Measurements from ENCODE around the gene EMP2. TPM values are rescaled to one million over a fixed set of nuclear protein-coding genes. Genes with fewer than 3 reads are reported as not detected.
"Not testable (repeated sequence)": the region's sequence is repeated elsewhere in the genome, so short reads cannot be mapped to it uniquely, and the experiment has no call there.

EMP2 gene
- total RNA-seq, 4 donors from 2014 or later, result 108 to 121 (median 109) TPM

DNA sequence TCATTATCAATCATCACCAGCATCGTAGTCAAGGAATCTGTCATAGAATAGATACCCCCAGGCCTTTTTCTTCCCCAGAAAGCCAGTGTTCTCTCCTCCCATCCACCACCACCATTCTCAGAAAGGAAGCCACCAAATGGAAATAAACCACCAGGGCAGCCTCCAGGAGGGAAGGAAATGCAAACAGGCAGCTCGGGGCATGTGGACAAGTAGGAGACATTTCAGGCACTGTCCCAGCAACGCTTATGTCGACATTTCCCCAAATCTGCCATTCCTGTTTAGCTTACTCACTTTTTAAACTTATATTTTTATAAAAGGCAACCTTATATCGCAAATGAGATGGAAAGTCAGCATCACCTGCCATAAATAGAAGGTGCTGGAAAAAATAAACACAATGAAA lies 15.8 kb downstream of the EMP2 start:
- 43 to 47% methylated on average over 5 of the region's 5 CpGs for whole genome bisulfite sequencing, 2 donors
- peaks cover 0 to 82% (median 19%) of the 10 kb centered on the region in 3 donors for H3K4me1 ChIP-seq
- peak overlapping the region in 3 of 4 donors; percentile 26 to 46 (median 35) for H3K27ac ChIP-seq
- peaks cover 0 to 56% (median 0%) of the 10 kb centered on the region in 3 donors for H3K36me3 ChIP-seq
- no peak for DNase-seq
- H3K27me3 ChIP-seq, result no peaks in the 10 kb centered on the region
- H3K9me3 ChIP-seq, result peaks cover 0 to 7% (median 4%) of the 10 kb centered on the region in 3 donors
- intact Hi-C loops (cut with DNase I), result no loop called here
- no peak overlapping the region for H3K4me3 ChIP-seq
- TF ChIP-seq, protein P1, sequence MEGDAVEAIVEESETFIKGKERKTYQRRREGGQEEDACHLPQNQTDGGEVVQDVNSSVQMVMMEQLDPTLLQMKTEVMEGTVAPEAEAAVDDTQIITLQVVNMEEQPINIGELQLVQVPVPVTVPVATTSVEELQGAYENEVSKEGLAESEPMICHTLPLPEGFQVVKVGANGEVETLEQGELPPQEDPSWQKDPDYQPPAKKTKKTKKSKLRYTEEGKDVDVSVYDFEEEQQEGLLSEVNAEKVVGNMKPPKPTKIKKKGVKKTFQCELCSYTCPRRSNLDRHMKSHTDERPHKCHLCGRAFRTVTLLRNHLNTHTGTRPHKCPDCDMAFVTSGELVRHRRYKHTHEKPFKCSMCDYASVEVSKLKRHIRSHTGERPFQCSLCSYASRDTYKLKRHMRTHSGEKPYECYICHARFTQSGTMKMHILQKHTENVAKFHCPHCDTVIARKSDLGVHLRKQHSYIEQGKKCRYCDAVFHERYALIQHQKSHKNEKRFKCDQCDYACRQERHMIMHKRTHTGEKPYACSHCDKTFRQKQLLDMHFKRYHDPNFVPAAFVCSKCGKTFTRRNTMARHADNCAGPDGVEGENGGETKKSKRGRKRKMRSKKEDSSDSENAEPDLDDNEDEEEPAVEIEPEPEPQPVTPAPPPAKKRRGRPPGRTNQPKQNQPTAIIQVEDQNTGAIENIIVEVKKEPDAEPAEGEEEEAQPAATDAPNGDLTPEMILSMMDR (IDR thresholded peaks at IDR 0.05), result no peak
- TF ChIP-seq POLR2A (IDR thresholded peaks at IDR 0.05), result no peak

GRCh38 chr16:10562361-10562899 lies 18.0 kb downstream of the EMP2 start:
- H3K4me3 ChIP-seq, result no peak overlapping the region
- peak overlapping the region; percentile 14 to 45 (median 33) for H3K27ac ChIP-seq
- H3K9me3 ChIP-seq, result peaks cover 0 to 7% (median 4%) of the 10 kb centered on the region in 3 donors
- H3K27me3 ChIP-seq, result no peaks in the 10 kb centered on the region
- peaks cover 0 to 54% (median 0%) of the 10 kb centered on the region in 3 donors for H3K36me3 ChIP-seq
- H3K4me1 ChIP-seq, result peaks cover 0 to 93% (median 30%) of the 10 kb centered on the region in 3 donors
- no peak for DNase-seq
- intact Hi-C loops (cut with DNase I), result no loop called here
- TF ChIP-seq POLR2A (IDR thresholded peaks at IDR 0.05), result no peak
- TF ChIP-seq, protein P1 (IDR thresholded peaks at IDR 0.05), result no peak

- DNase-seq, result no peak
- Histone ChIP-seq H3K4me3 (no peak overlapping the region), H3K27ac (peak overlapping the region in 3 of 4 donors; percentile 19 to 93 (median 45)), H3K36me3 (peaks cover 0 to 54% (median 0%) of the 10 kb centered on the region in 3 donors), H3K4me1 (peaks cover 0 to 95% (median 31%) of the 10 kb centered on the region in 3 donors), H3K27me3 (no peaks in the 10 kb centered on the region), H3K9me3 (peaks cover 0 to 7% (median 4%) of the 10 kb centered on the region in 3 donors)
- 85 to 89% methylated on average over 3 of the region's 3 CpGs for WGBS, 2 donors
- intact Hi-C loops (cut with DNase I), result no loop called here
- no peak for TF ChIP-seq POLR2A (IDR thresholded peaks at IDR 0.05)
- TF ChIP-seq, protein P1 (IDR thresholded peaks at IDR 0.05), result no peak
Measured at GRCh38 chr16:10561425-10561824, 19.0 kb downstream of the EMP2 start.

DNA sequence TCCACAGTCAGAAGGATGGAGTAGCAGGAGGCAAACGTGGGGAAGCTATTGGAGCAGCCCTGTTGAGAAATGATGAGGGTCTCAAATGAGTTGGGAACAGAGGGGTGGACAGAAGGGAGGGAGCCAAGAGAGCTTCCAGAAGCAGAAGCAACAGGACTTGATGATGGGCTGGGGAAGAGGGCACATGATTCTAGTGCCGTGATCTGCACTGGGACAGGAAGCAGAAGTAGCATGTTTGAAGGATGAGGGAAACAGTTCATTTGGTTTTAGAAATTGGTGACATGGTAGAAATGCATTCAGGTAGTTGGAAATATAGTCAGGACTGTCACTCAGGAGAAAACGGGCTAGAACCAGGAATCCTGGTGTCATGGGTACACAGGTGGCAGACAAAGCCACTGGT lies 19.4 kb downstream of the EMP2 start:
- Histone ChIP-seq H3K4me3 (no peak overlapping the region), H3K36me3 (peaks cover 0 to 54% (median 0%) of the 10 kb centered on the region in 3 donors), H3K27me3 (no peaks in the 10 kb centered on the region), H3K9me3 (peaks cover 0 to 7% (median 4%) of the 10 kb centered on the region in 3 donors), H3K27ac (peak overlapping the region in 3 of 4 donors; percentile 19 to 93 (median 81)), H3K4me1 (peaks cover 0 to 93% (median 31%) of the 10 kb centered on the region in 3 donors)
- intact Hi-C loops (cut with DNase I), result no loop called here
- WGBS, 2 donors, result 62 to 72% methylated on average over 3 of the region's 3 CpGs
- no peak for TF ChIP-seq POLR2A (IDR thresholded peaks at IDR 0.05)
- TF ChIP-seq, protein P1 (IDR thresholded peaks at IDR 0.05), result no peak
- DNase-seq, result no peak

DNA sequence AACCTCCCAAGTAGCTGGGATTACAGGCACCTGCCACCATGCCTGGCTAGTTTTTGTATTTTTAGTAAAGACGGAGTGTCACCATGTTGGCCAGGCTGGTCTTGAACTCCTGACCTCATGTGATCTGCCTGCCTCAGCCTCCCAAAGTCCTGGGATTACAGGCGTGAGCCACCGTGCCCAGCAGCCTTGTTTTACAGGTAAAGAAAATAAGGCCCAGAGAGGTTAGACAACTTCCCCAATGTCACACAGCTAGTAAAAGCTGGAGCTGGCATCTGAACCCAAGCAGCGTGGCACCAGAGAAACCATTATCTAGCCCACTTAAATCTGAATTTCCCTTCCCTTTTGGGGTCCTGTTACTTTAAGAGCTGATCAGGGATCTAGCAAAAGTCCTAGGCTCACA lies 20.6 kb downstream of the EMP2 start:
- intact Hi-C loops (cut with DNase I); H3K9me3 ChIP-seq; H3K4me3 ChIP-seq; DNase-seq; H3K27me3 ChIP-seq: not testable (repeated sequence)
- Histone ChIP-seq H3K36me3 (peaks cover 0 to 48% (median 0%) of the 10 kb centered on the region in 3 donors), H3K4me1 (peaks cover 0 to 80% (median 29%) of the 10 kb centered on the region in 3 donors), H3K27ac (peak overlapping the region; percentile 71 to 93 (median 81))
- 63 to 77% methylated on average over 1 to 3 of the region's 4 CpGs for WGBS, 2 donors

All from esophagus squamous epithelium (tissue), 5 donors.